H9 (cell line): ENCODE data around the gene LRPAP1. TPM values are rescaled to one million over a fixed set of nuclear protein-coding genes. Genes with fewer than 3 reads are reported as not detected.

Experiments used
- DNase-seq: peaks from one replicate; pipeline ENCODE4 v3.0.0-alpha.2; 2017
- H2AFZ ChIP-seq: one replicate; pipeline ENCODE4 v1.6.1; 2013; ENCODE audit warnings: mild to moderate bottlenecking, low read length, control low read depth, moderate library complexity
- H2AK5ac ChIP-seq: 2 replicates; pipeline ENCODE4 v1.6.1; 2013; ENCODE audit warnings: low read length, control low read depth, mixed read lengths; ENCODE audit not compliant: insufficient read length
- H2BK120ac ChIP-seq: one replicate; pipeline ENCODE4 v1.6.1; 2013; ENCODE audit warnings: low read depth, mild to moderate bottlenecking, low read length, control low read depth, inconsistent platforms; ENCODE audit not compliant: poor library complexity, severe bottlenecking
- H2BK12ac ChIP-seq: 2 replicates; pipeline ENCODE4 v1.6.1; 2013; ENCODE audit warnings: low read length, control low read depth, mixed read lengths, low read depth; ENCODE audit not compliant: insufficient read length
- H2BK15ac ChIP-seq: 2 replicates; pipeline ENCODE4 v1.6.1; 2013; ENCODE audit warnings: low read depth, low read length, control low read depth
- H2BK20ac ChIP-seq: one replicate; pipeline ENCODE4 v1.6.1; 2013; ENCODE audit warnings: low read depth, mild to moderate bottlenecking, low read length, control low read depth, inconsistent platforms; ENCODE audit not compliant: poor library complexity, severe bottlenecking
- H2BK5ac ChIP-seq: 2 replicates; pipeline ENCODE4 v1.6.1; 2013; ENCODE audit warnings: low read length, control low read depth, mixed read lengths; ENCODE audit not compliant: insufficient read length
- H3K14ac ChIP-seq: 2 replicates; pipeline ENCODE4 v1.6.1; 2013; ENCODE audit warnings: low read length, control low read depth; ENCODE audit not compliant: insufficient read depth
- H3K18ac ChIP-seq: 2 replicates; pipeline ENCODE4 v1.6.1; 2013; ENCODE audit warnings: low read depth, mild to moderate bottlenecking, mixed read lengths, low read length, control low read depth; ENCODE audit not compliant: insufficient read length
- H3K23ac ChIP-seq: 2 replicates; pipeline ENCODE4 v1.6.1; 2013; ENCODE audit warnings: low read length, control low read depth, mixed read lengths, low read depth; ENCODE audit not compliant: insufficient read length
- H3K23me2 ChIP-seq: 2 replicates; pipeline ENCODE4 v1.6.1; 2013; ENCODE audit warnings: low read depth, mild to moderate bottlenecking, mixed read lengths, low read length, control low read depth; ENCODE audit not compliant: insufficient read length, poor library complexity, severe bottlenecking
- H3K27ac ChIP-seq: 2 replicates; pipeline ENCODE4 v1.5.1; 2013; ENCODE audit warnings: low read length, control low read depth, mixed read lengths, low read depth; ENCODE audit not compliant: insufficient read length
- H3K27me3 ChIP-seq: 2 replicates; pipeline ENCODE4 v1.6.1; 2013; ENCODE audit warnings: low read length, control low read depth, inconsistent platforms; ENCODE audit not compliant: insufficient read depth
- H3K4ac ChIP-seq: 2 replicates; pipeline ENCODE4 v1.6.1; 2013; ENCODE audit warnings: low read depth, mild to moderate bottlenecking, control low read depth, inconsistent platforms, low read length, moderate library complexity
- H3K4me1 ChIP-seq: 2 replicates; pipeline ENCODE4 v1.6.1; 2013; ENCODE audit warnings: low read length, control low read depth, inconsistent platforms; ENCODE audit not compliant: insufficient read depth
- H3K4me2 ChIP-seq: 2 replicates; pipeline ENCODE4 v1.6.1; 2013; ENCODE audit warnings: low read length, control low read depth, mixed read lengths; ENCODE audit not compliant: insufficient read length, insufficient read depth
- H3K56ac ChIP-seq: 2 replicates; pipeline ENCODE4 v1.6.1; 2013; ENCODE audit warnings: low read depth, mild to moderate bottlenecking, mixed read lengths, low read length, control low read depth; ENCODE audit not compliant: insufficient read length
- H3K79me1 ChIP-seq: 2 replicates; pipeline ENCODE4 v1.6.1; 2013; ENCODE audit warnings: low read depth, mild to moderate bottlenecking, moderate library complexity, low read length, control low read depth, inconsistent platforms; ENCODE audit not compliant: insufficient read depth, poor library complexity, severe bottlenecking
- H3K79me2 ChIP-seq: 2 replicates; pipeline ENCODE4 v1.6.1; 2013; ENCODE audit warnings: low read length, control low read depth, inconsistent platforms; ENCODE audit not compliant: insufficient read depth
- H3K9ac ChIP-seq: 2 replicates; pipeline ENCODE4 v1.6.1; 2013; ENCODE audit warnings: low read length, control low read depth, mixed read lengths; ENCODE audit not compliant: insufficient read length; ENCODE audit errors: extremely low read depth
- H3K9me3 ChIP-seq: one replicate; pipeline ENCODE4 v1.6.1; 2013; ENCODE audit warnings: low read depth, low read length, inconsistent platforms; ENCODE audit not compliant: control insufficient read depth
- H3T11ph ChIP-seq: one replicate; pipeline ENCODE4 v1.6.1; 2013; ENCODE audit warnings: mild to moderate bottlenecking, low read length, control low read depth, inconsistent platforms
- H4K20me1 ChIP-seq: one replicate; pipeline ENCODE4 v1.6.1; 2013; ENCODE audit not compliant: control insufficient read depth, insufficient read length, insufficient read depth
- H4K5ac ChIP-seq: 2 replicates; pipeline ENCODE4 v1.6.1; 2013; ENCODE audit warnings: low read depth, mild to moderate bottlenecking, mixed read lengths, low read length, control low read depth; ENCODE audit not compliant: insufficient read length
- H4K8ac ChIP-seq: replicated peaks from 2 replicates; pipeline ENCODE4 v1.6.1; 2013; ENCODE audit warnings: low read length, control low read depth, mixed read lengths, low read depth; ENCODE audit not compliant: insufficient read length
- H4K91ac ChIP-seq: 2 replicates; pipeline ENCODE4 v1.6.1; 2013; ENCODE audit warnings: low read depth, mild to moderate bottlenecking, moderate library complexity, mixed read lengths, low read length, control low read depth; ENCODE audit not compliant: insufficient read length
- H3K27ac Mint-ChIP-seq, 3 experiments: 2 replicates in 2 of 3; 3 replicates in 1 of 3; pipeline ENCODE4 v1.8.0; 2020 to 2021; ENCODE audit warnings: mixed read lengths in 3 of 3, mild to moderate bottlenecking in 1 of 3, moderate library complexity in 1 of 3
- H3K27me3 Mint-ChIP-seq: 2 replicates; pipeline ENCODE4 v1.8.0; 2021; ENCODE audit warnings: low read depth, mild to moderate bottlenecking, moderate library complexity, mixed read lengths
- H3K36me3 Mint-ChIP-seq, 3 experiments: 2 replicates in 2 of 3; 3 replicates in 1 of 3; pipeline ENCODE4 v1.8.0; 2020 to 2021; ENCODE audit warnings: low read depth in 3 of 3, mixed read lengths in 3 of 3; ENCODE audit not compliant: insufficient read depth in 1 of 3
- H3K4me1 Mint-ChIP-seq, 2 experiments: 2 replicates each; pipeline ENCODE4 v1.8.0; 2020; ENCODE audit warnings: mixed read lengths in 2 of 2
- H3K4me3 Mint-ChIP-seq, 2 experiments: 2 replicates in 1 of 2; 3 replicates in 1 of 2; pipeline ENCODE4 v1.8.0; 2020 to 2021; ENCODE audit warnings: mild to moderate bottlenecking in 2 of 2, mixed read lengths in 2 of 2, moderate library complexity in 1 of 2
- H3K9me3 Mint-ChIP-seq, 2 experiments: 2 replicates in 1 of 2; 3 replicates in 1 of 2; pipeline ENCODE4 v1.8.0; 2020; ENCODE audit warnings: mild to moderate bottlenecking in 2 of 2, mixed read lengths in 2 of 2, moderate library complexity in 1 of 2
- CTCF ChIP-seq: fragments of 200-600 bp; sonication (generic); conservative IDR thresholded peaks from 3 replicates; pipeline ENCODE4 v1.8.0; 2021; ENCODE audit warnings: antibody characterized with exemption, mild to moderate bottlenecking
- WGBS: extraction: QIAGEN DNeasy Blood & Tissue Kit; methylation state at CpG from one replicate; pipeline ENCODE4 v1.1.7; 2013; ENCODE audit warnings: missing lambda C conversion rate, low lambda C conversion rate, mixed read lengths; ENCODE audit not compliant: insufficient read length; ENCODE audit errors: extremely low coverage; 5-methylcytosine and 5-hydroxymethylcytosine counted together
- total RNA-seq: library from RNA; stranded (reverse); gene quantifications from 2 replicates; pipeline ENCODE4 v1.2.1, GENCODE V29; 2021

The LRPAP1 gene
- total RNA-seq, 1 experiment from 2014 or later: 85.9 TPM

GRCh38 chr4:3492741-3493719, 39.2 kb downstream of the LRPAP1 start:
- H2BK15ac ChIP-seq: no peak overlapping the region
- Mint-ChIP-seq H3K4me1 (peaks cover 12 to 37% of the 10 kb centered on the region in 2 experiments), H3K36me3 (no peaks in the 10 kb centered on the region; a peak in 1 of 7 replicates), H3K4me3 (no peak overlapping the region), H3K27ac (no peak overlapping the region), H3K27me3 (peaks cover 96% of the 10 kb centered on the region), H3K9me3 (no peaks in the 10 kb centered on the region; a peak in 1 of 5 replicates)
- no peaks in the 10 kb centered on the region for H3K9me3 ChIP-seq
- H2BK5ac ChIP-seq: no peak overlapping the region
- peaks cover 4% of the 10 kb centered on the region for H4K20me1 ChIP-seq
- no CpG with 5 or more reads among the region's 55 CpGs for WGBS
- H4K8ac ChIP-seq: no peak overlapping the region
- no peak overlapping the region for H3K23ac ChIP-seq
- H3K56ac ChIP-seq: no peak overlapping the region
- no peak overlapping the region for H3K27ac ChIP-seq
- H3K4me2 ChIP-seq: no peak overlapping the region
- H2AK5ac ChIP-seq: no peak overlapping the region
- TF ChIP-seq CTCF: no peak
- H4K5ac ChIP-seq: no peak overlapping the region
- no peak overlapping the region for H2BK20ac ChIP-seq
- H3K79me2 ChIP-seq: no peaks in the 10 kb centered on the region
- H4K91ac ChIP-seq: no peak overlapping the region
- H3K14ac ChIP-seq: no peak overlapping the region; the same call in 1 of the 2 replicates
- H3K4me1 ChIP-seq: no peaks in the 10 kb centered on the region
- no peak overlapping the region for H2AFZ ChIP-seq
- no peak for DNase-seq
- no peaks in the 10 kb centered on the region for H3K23me2 ChIP-seq
- no peak overlapping the region for H2BK12ac ChIP-seq
- H3K18ac ChIP-seq: no peak overlapping the region
- no peak overlapping the region for H2BK120ac ChIP-seq
- no peak overlapping the region for H3T11ph ChIP-seq
- no peaks in the 10 kb centered on the region for H3K79me1 ChIP-seq
- H3K4ac ChIP-seq: no peak overlapping the region
- peaks cover 35% of the 10 kb centered on the region; the same call in 1 of the 2 replicates for H3K27me3 ChIP-seq
- no peak overlapping the region for H3K9ac ChIP-seq
